Transverse colon (tissue), 4 donors: ENCODE results near the gene MGAT2. TPM values are rescaled to one million over a fixed set of nuclear protein-coding genes. Genes with fewer than 3 reads are reported as not detected.

Source experiments
- DNase-seq: peaks from one replicate; pipeline ENCODE4 v3.0.0-alpha.2; 2019
- H3K27ac ChIP-seq, 4 donors: fragments of 200-600 bp; sonication (generic); 2 replicates each; pipeline ENCODE4 v1.5.1; 2016 to 2018; ENCODE audit warnings: inconsistent platforms in 4 of 4
- H3K27me3 ChIP-seq: fragments of 200-600 bp; sonication (generic); 2 replicates; pipeline ENCODE4 v1.5.1; 2017; ENCODE audit warnings: inconsistent platforms
- H3K36me3 ChIP-seq, 4 donors: fragments of 200-600 bp; sonication (generic); 2 replicates each; pipeline ENCODE4 v1.5.1; 2017 to 2019; ENCODE audit warnings: inconsistent platforms in 4 of 4
- H3K4me1 ChIP-seq, 4 donors: fragments of 200-600 bp; sonication (generic); 2 replicates each; pipeline ENCODE4 v1.5.1; 2017 to 2020; ENCODE audit warnings: inconsistent platforms in 4 of 4
- H3K4me3 ChIP-seq, 4 donors: fragments of 200-600 bp; sonication (generic); 1 replicate in 1 of 4; 2 replicates in 3 of 4; pipeline versions ENCODE4 v1.5.1 to v1.6.1; 2017 to 2019; ENCODE audit warnings: inconsistent platforms in 4 of 4
- H3K9me3 ChIP-seq, 2 donors: fragments of 200-600 bp; sonication (generic); 2 replicates each; pipeline ENCODE4 v1.5.1; 2017 to 2019; ENCODE audit warnings: inconsistent platforms in 2 of 2
- EP300 ChIP-seq: sonication (generic); formaldehyde crosslinking; IDR thresholded peaks from one replicate; pipeline ENCODE4 v1.6.1; 2017; ENCODE audit warnings: antibody characterized with exemption, low read depth
- POLR2A ChIP-seq: fragments of 450-650 bp; IDR thresholded peaks from one replicate; pipeline ENCODE4 v1.6.1; 2016; ENCODE audit warnings: antibody characterized with exemption, mild to moderate bottlenecking, moderate library complexity
- POLR2AphosphoS5 ChIP-seq, 3 donors: sonication (generic); formaldehyde crosslinking; IDR thresholded peaks; one replicate each; pipeline ENCODE4 v1.6.1; 2016; ENCODE audit warnings: antibody characterized with exemption in 3 of 3
- in situ Hi-C, 4 donors: fragments of 200-750 bp; cut with MboI; loops; one replicate each; pipeline versions ENCODE4 v1.15.0 to v1.15.1; 2017; ENCODE audit warnings: low sequenced_read_pairs in 3 of 4, low pct_ligation_motif_present in 1 of 4, low pct_unique_long_range_greater_than_20kb in 1 of 4
- intact Hi-C: fragments of 100-400 bp; cut with DNase I; formaldehyde crosslinking; loops from one replicate; pipeline ENCODE4 v1.15.1; 2023; ENCODE audit warnings: low total_unique reads
- small RNA-seq, 4 donors: library from RNA; depleted of rRNA; stranded (forward); fragments of <200 nt; gene quantifications; one replicate each; pipeline ENCODE3, GENCODE V24; 2016
- total RNA-seq, 4 donors: library from RNA; depleted of rRNA; stranded (reverse); fragments of >200 nt; gene quantifications; one replicate each; pipeline ENCODE4 v1.1.0, GENCODE V29; 2016
- TF ChIP-seq, protein P1 (sequence below), 5 experiments: fragments of 200-600 bp in 3 of 5; fragments of 450-650 bp in 2 of 5; sonication (generic) in 3 of 5; IDR thresholded peaks; 1 replicate in 2 of 5; 2 replicates in 3 of 5; pipeline ENCODE4 v1.5.1; 2016 to 2017; ENCODE audit warnings: antibody characterized with exemption in 5 of 5, inconsistent platforms in 3 of 5, mild to moderate bottlenecking in 2 of 5, moderate library complexity in 1 of 5

The MGAT2 gene
- total RNA-seq, 4 donors from 2014 or later: 24.3 to 62.3 (median 49.2) TPM

DNA sequence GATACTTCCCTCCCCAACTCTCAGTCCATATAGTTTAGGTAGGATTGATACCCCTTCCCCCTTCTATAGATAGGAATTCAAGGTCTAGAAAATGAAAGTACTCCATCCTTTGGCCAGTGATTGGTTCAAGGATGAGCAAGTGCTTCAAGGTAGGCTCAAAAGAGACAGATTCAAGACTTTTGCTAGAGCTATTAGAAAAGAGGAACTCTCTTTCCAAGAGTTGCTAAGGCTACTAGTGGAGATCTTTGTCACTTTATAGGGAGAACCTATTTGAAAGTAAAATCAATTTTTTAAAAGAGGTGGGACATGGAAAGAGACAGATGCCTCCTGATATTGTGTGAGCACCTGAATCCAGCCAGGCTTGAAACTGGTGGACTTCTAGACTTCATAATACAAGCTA, 49.9 kb downstream of the MGAT2 start:
- Histone ChIP-seq H3K4me3 (no peak overlapping the region), H3K4me1 (no peaks in the 10 kb centered on the region), H3K27ac (no peak overlapping the region), H3K9me3 (no peaks in the 10 kb centered on the region), H3K27me3 (no peaks in the 10 kb centered on the region), H3K36me3 (no peaks in the 10 kb centered on the region)
- intact Hi-C loops (no loop called here), in situ Hi-C loops (no loop called here)
- TF ChIP-seq POLR2A (no peak), EP300 (no peak), POLR2AphosphoS5 (IDR thresholded peaks at IDR 0.05) (no peak)
- TF ChIP-seq, protein P1, sequence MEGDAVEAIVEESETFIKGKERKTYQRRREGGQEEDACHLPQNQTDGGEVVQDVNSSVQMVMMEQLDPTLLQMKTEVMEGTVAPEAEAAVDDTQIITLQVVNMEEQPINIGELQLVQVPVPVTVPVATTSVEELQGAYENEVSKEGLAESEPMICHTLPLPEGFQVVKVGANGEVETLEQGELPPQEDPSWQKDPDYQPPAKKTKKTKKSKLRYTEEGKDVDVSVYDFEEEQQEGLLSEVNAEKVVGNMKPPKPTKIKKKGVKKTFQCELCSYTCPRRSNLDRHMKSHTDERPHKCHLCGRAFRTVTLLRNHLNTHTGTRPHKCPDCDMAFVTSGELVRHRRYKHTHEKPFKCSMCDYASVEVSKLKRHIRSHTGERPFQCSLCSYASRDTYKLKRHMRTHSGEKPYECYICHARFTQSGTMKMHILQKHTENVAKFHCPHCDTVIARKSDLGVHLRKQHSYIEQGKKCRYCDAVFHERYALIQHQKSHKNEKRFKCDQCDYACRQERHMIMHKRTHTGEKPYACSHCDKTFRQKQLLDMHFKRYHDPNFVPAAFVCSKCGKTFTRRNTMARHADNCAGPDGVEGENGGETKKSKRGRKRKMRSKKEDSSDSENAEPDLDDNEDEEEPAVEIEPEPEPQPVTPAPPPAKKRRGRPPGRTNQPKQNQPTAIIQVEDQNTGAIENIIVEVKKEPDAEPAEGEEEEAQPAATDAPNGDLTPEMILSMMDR (IDR thresholded peaks at IDR 0.05): no peak
- no peak for DNase-seq

Small RNAs within 50 kb of the gene (small RNA-seq; reads per million reads assigned to genes)
- gene AL139099.3 (0 reads per million in 4 donors), gene AL139099.4 (0 reads per million in 4 donors), gene RF00019 (0 reads per million in 4 donors)

Other genes starting within 250 kb of the MGAT2 start
- gene RPS29, start 34.4 kb upstream of the MGAT2 start, total RNA-seq: 1,000 to 10,000 TPM; 2,435 to 6,129 (median 4,291) TPM
- gene LRR1, start 21.9 kb upstream of the MGAT2 start, total RNA-seq: 10 to 100 TPM in 2 of 4 donors, 1 to 10 TPM in 1, not detected in 1; 3.0 to 17.1 (median 12.4) TPM
- 100 to 1,000 TPM in 2 of 4 donors, 10 to 100 TPM in 2; 22.8 to 248 (median 137) TPM for gene RPL36AL, start 173 bp upstream of the MGAT2 start, total RNA-seq
- gene DNAAF2, start 14.4 kb downstream of the MGAT2 start, total RNA-seq: 10 to 100 TPM in 3 of 4 donors, 1 to 10 TPM in 1; 9.6 to 21.7 (median 19.4) TPM
- 1 to 10 TPM in 2 of 4 donors, not detected in 2; 5.7 to 9.2 TPM for gene POLE2, start 67.4 kb downstream of the MGAT2 start, total RNA-seq
- gene KLHDC1, start 72.3 kb downstream of the MGAT2 start, total RNA-seq: 1 to 10 TPM; 4.0 to 9.4 (median 7.9) TPM
- gene KLHDC2, start 147.4 kb downstream of the MGAT2 start, total RNA-seq: 100 to 1,000 TPM in 3 of 4 donors, 10 to 100 TPM in 1; 88.6 to 113 (median 109) TPM
- gene NEMF, start 232.0 kb downstream of the MGAT2 start, total RNA-seq: 100 to 1,000 TPM in 1 of 4 donors, 10 to 100 TPM in 3; 50.2 to 129 (median 79.3) TPM